HepG2 (cell line): Measurements from ENCODE around the gene PKMYT1. TPM values are rescaled to one million over a fixed set of nuclear protein-coding genes. Genes with fewer than 3 reads are reported as not detected.

Experiments used
- AKNA ChIP-seq: sonication (generic); formaldehyde crosslinking; IDR thresholded peaks from 2 replicates; pipeline ENCODE4 v1.4.0; 2020; ENCODE audit warnings: missing genetic modification reagents, borderline replicate concordance
- ATF3 ChIP-seq: sonication (generic); formaldehyde crosslinking; IDR thresholded peaks from 2 replicates; pipeline ENCODE4 v1.4.0; 2020; ENCODE audit warnings: missing genetic modification reagents
- BHLHE40 ChIP-seq: IDR thresholded peaks from 2 replicates; pipeline ENCODE4 v1.6.1; 2011; ENCODE audit warnings: low read length, improper control_type of control experiment
- DNMT3B ChIP-seq: conservative IDR thresholded peaks from 2 replicates; pipeline ENCODE4 v1.6.1; 2016; ENCODE audit warnings: missing biosample characterization, control low read depth
- E2F1 ChIP-seq: sonication (generic); formaldehyde crosslinking; IDR thresholded peaks from 2 replicates; pipeline ENCODE4 v1.5.0; 2020; ENCODE audit warnings: missing genetic modification reagents
- ELF1 ChIP-seq: sonication (generic); formaldehyde crosslinking; IDR thresholded peaks from 2 replicates; pipeline ENCODE4 v1.4.0; 2020; ENCODE audit warnings: missing genetic modification reagents
- GATAD2A ChIP-seq: IDR thresholded peaks from 2 replicates; pipeline ENCODE4 v1.6.1; 2016
- GFI1 ChIP-seq: sonication (generic); formaldehyde crosslinking; IDR thresholded peaks from 2 replicates; pipeline ENCODE4 v1.5.0; 2020; ENCODE audit warnings: missing genetic modification reagents, mild to moderate bottlenecking, borderline replicate concordance
- GTF2F1 ChIP-seq: fragments of 150-350 bp; IDR thresholded peaks from 2 replicates; pipeline ENCODE4 v1.6.1; 2014; ENCODE audit warnings: low read length
- HDAC2 ChIP-seq: sonication (generic); formaldehyde crosslinking; IDR thresholded peaks from 2 replicates; pipeline ENCODE4 v1.4.0; 2020; ENCODE audit warnings: missing genetic modification reagents
- HMGA1 ChIP-seq: sonication (generic); formaldehyde crosslinking; conservative IDR thresholded peaks from 2 replicates; pipeline ENCODE4 v1.4.0; 2020; ENCODE audit warnings: missing genetic modification reagents
- LCORL ChIP-seq, 2 experiments: fragments of 450-650 bp in 1 of 2; sonication (generic) in 1 of 2; formaldehyde crosslinking in 1 of 2; IDR thresholded peaks; 2 replicates each; pipeline versions ENCODE4 v1.5.0 to v1.6.1; 2017 to 2020; ENCODE audit warnings: antibody characterized with exemption in 1 of 2, missing genetic modification reagents in 1 of 2
- MED1 ChIP-seq: sonication (generic); formaldehyde crosslinking; IDR thresholded peaks from 2 replicates; pipeline ENCODE4 v1.4.0; 2020; ENCODE audit warnings: missing genetic modification reagents
- MYC ChIP-seq: sonication (generic); formaldehyde crosslinking; IDR thresholded peaks from 2 replicates; pipeline ENCODE4 v1.9.0; 2021; ENCODE audit warnings: missing genetic modification reagents, borderline replicate concordance
- ONECUT2 ChIP-seq: sonication (generic); formaldehyde crosslinking; IDR thresholded peaks from 2 replicates; pipeline ENCODE4 v1.4.0; 2020; ENCODE audit warnings: missing genetic modification reagents
- PCBP2 ChIP-seq: fragments of 200-400 bp; formaldehyde crosslinking; optimal IDR thresholded peaks from 2 replicates; pipeline ENCODE3; 2018; ENCODE audit warnings: low read length, low read depth; ENCODE audit not compliant: poor library complexity, severe bottlenecking
- REL ChIP-seq: sonication (generic); formaldehyde crosslinking; conservative IDR thresholded peaks from 2 replicates; pipeline ENCODE4 v1.8.0; 2022; ENCODE audit warnings: mild to moderate bottlenecking, missing genetic modification reagents, moderate library complexity
- RELA ChIP-seq: sonication (generic); formaldehyde crosslinking; IDR thresholded peaks from 2 replicates; pipeline ENCODE4 v1.4.0; 2020; ENCODE audit warnings: missing genetic modification reagents
- SIX1 ChIP-seq: sonication (generic); formaldehyde crosslinking; IDR thresholded peaks from 2 replicates; pipeline ENCODE4 v1.4.0; 2020; ENCODE audit warnings: missing genetic modification reagents, borderline replicate concordance
- SRF ChIP-seq: IDR thresholded peaks from 2 replicates; pipeline ENCODE4 v1.6.1; 2011; ENCODE audit warnings: mild to moderate bottlenecking, low read depth, low read length, moderate library complexity
- YEATS4 ChIP-seq: sonication (generic); formaldehyde crosslinking; IDR thresholded peaks from 2 replicates; pipeline ENCODE4 v1.4.0; 2020; ENCODE audit warnings: missing genetic modification reagents, borderline replicate concordance
- ZFP37 ChIP-seq: sonication (generic); formaldehyde crosslinking; IDR thresholded peaks from 2 replicates; pipeline ENCODE4 v1.4.0; 2020; ENCODE audit warnings: missing genetic modification reagents, borderline replicate concordance
- ZNF17 ChIP-seq: sonication (generic); formaldehyde crosslinking; IDR thresholded peaks from 2 replicates; pipeline ENCODE4 v1.5.0; 2020; ENCODE audit warnings: mild to moderate bottlenecking, missing genetic modification reagents
- ZNF446 ChIP-seq: sonication (generic); formaldehyde crosslinking; IDR thresholded peaks from 2 replicates; pipeline ENCODE4 v1.5.0; 2020; ENCODE audit warnings: mild to moderate bottlenecking, missing genetic modification reagents
- polyA plus RNA-seq, 8 experiments: library from polyadenylated mRNA; depleted of rRNA in 3 of 8; stranded (reverse) in 7 of 8; unstranded in 1 of 8; fragments of >200 nt; fragmentation: Illumina TruSeq in 4 of 8; extraction: Trizol in 4 of 8; gene quantifications; 2 replicates each; pipeline versions ENCODE4 v1.2.1 to v1.2.3, GENCODE V29; 2011 to 2016; ENCODE audit warnings: low read depth in 4 of 8, missing spikeins in 1 of 8, mixed read lengths in 1 of 8; ENCODE audit not compliant: insufficient read depth in 1 of 8
- total RNA-seq, 5 experiments: library from RNA; depleted of rRNA; stranded (reverse); fragments of >200 nt; fragmentation: Illumina TruSeq; extraction: Trizol; gene quantifications; 2 replicates each; pipeline ENCODE4 v1.2.3, GENCODE V29; 2016; ENCODE audit warnings: low read depth in 1 of 5

Gene PKMYT1
- total and polyA plus RNA-seq, 2 of the 13 experiments (the other 11 are each of a cell fraction or from before 2014, with no cell fraction given), result 7.0 to 27.8 TPM

- TF ChIP-seq ATF3 (CRISPR knock-in tag), result peak; percentile 100
- TF ChIP-seq GFI1 (CRISPR knock-in tag), result peak; percentile 40; the same call in 1 of the 2 replicates
- TF ChIP-seq SIX1 (CRISPR knock-in tag), result peak; percentile 37; the same call in 1 of the 2 replicates
- TF ChIP-seq HMGA1 (CRISPR knock-in tag), result no peak
- peak; percentile 71 for TF ChIP-seq GATAD2A (CRISPR knock-in tag)
- TF ChIP-seq DNMT3B (CRISPR knock-in tag), result no peak
- TF ChIP-seq AKNA, result no peak
- TF ChIP-seq GTF2F1, result no peak
- TF ChIP-seq REL (CRISPR knock-in tag), result peak; percentile 61; the same call in 1 of the 2 replicates
- no peak for TF ChIP-seq LCORL (IDR thresholded peaks at IDR 0.05)
- TF ChIP-seq LCORL (CRISPR knock-in tag; IDR thresholded peaks at IDR 0.05), result peak; percentile 92; the same call in 1 of the 2 replicates
- TF ChIP-seq BHLHE40, result peak; percentile 49; the same call in 1 of the 2 replicates
- TF ChIP-seq HDAC2 (CRISPR knock-in tag), result peak; percentile 67
- TF ChIP-seq PCBP2, result no peak
- peak; percentile 76; the same call in 1 of the 2 replicates for TF ChIP-seq MYC (CRISPR knock-in tag)
- no peak; the same call in 1 of the 2 replicates for TF ChIP-seq ONECUT2 (CRISPR knock-in tag)
- no peak for TF ChIP-seq ZNF446
- 0 out of 2 replicates have a peak, but pooled peaks have one; percentile 28 for TF ChIP-seq ZFP37 (CRISPR knock-in tag)
- peak; percentile 89 for TF ChIP-seq MED1 (CRISPR knock-in tag)
- 0 out of 2 replicates have a peak, but pooled peaks have one; percentile 45 for TF ChIP-seq ZNF17
- 0 out of 2 replicates have a peak, but pooled peaks have one; percentile 30 for TF ChIP-seq RELA (CRISPR knock-in tag)
- TF ChIP-seq SRF, result no peak
- no peak for TF ChIP-seq ELF1 (CRISPR knock-in tag)
- TF ChIP-seq YEATS4 (CRISPR knock-in tag), result peak; percentile 60; the same call in 1 of the 2 replicates
- 0 out of 2 replicates have a peak, but pooled peaks have one; percentile 20 for TF ChIP-seq E2F1 (CRISPR knock-in tag)
Measured at GRCh38 chr16:3020604-3021448, 40.6 kb upstream of the PKMYT1 start (continued).
